Measurements from ENCODE around the gene DPH7.

DNA sequence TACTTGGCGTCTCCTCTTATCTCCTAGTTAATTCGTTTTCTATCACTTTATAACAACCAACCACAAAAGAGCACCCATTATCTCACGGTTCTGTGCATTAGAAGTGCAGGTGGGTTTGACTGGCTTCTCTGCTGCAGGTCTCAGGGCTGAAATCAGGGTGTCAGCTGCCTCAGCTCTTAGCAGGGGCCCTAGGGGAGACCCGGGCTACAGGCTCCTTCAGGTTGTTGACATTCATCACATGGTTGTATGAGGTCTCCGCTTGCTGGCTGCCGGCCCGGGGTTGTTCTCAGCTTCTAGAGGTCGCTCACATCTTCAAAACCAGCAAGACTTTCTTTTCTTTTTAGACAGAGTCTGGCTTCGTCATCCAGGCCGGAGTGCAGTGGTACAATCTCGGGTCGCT lies 14.5 kb upstream of the DPH7 start:
- TF ChIP-seq, protein P1, sequence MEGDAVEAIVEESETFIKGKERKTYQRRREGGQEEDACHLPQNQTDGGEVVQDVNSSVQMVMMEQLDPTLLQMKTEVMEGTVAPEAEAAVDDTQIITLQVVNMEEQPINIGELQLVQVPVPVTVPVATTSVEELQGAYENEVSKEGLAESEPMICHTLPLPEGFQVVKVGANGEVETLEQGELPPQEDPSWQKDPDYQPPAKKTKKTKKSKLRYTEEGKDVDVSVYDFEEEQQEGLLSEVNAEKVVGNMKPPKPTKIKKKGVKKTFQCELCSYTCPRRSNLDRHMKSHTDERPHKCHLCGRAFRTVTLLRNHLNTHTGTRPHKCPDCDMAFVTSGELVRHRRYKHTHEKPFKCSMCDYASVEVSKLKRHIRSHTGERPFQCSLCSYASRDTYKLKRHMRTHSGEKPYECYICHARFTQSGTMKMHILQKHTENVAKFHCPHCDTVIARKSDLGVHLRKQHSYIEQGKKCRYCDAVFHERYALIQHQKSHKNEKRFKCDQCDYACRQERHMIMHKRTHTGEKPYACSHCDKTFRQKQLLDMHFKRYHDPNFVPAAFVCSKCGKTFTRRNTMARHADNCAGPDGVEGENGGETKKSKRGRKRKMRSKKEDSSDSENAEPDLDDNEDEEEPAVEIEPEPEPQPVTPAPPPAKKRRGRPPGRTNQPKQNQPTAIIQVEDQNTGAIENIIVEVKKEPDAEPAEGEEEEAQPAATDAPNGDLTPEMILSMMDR (IDR thresholded peaks at IDR 0.05) = no peak
- no peak for TF ChIP-seq TCF7L2 (IDR thresholded peaks at IDR 0.05; ENCODE audit: low read depth, low read length)
- TF ChIP-seq POLR2AphosphoS5 (IDR thresholded peaks at IDR 0.05; ENCODE audit: low read depth, low read length) = no peak
- TF ChIP-seq SIN3A (IDR thresholded peaks at IDR 0.05; ENCODE audit: borderline replicate concordance, insufficient read depth, low read depth, low read length) = no peak
- TF ChIP-seq, protein P2, sequence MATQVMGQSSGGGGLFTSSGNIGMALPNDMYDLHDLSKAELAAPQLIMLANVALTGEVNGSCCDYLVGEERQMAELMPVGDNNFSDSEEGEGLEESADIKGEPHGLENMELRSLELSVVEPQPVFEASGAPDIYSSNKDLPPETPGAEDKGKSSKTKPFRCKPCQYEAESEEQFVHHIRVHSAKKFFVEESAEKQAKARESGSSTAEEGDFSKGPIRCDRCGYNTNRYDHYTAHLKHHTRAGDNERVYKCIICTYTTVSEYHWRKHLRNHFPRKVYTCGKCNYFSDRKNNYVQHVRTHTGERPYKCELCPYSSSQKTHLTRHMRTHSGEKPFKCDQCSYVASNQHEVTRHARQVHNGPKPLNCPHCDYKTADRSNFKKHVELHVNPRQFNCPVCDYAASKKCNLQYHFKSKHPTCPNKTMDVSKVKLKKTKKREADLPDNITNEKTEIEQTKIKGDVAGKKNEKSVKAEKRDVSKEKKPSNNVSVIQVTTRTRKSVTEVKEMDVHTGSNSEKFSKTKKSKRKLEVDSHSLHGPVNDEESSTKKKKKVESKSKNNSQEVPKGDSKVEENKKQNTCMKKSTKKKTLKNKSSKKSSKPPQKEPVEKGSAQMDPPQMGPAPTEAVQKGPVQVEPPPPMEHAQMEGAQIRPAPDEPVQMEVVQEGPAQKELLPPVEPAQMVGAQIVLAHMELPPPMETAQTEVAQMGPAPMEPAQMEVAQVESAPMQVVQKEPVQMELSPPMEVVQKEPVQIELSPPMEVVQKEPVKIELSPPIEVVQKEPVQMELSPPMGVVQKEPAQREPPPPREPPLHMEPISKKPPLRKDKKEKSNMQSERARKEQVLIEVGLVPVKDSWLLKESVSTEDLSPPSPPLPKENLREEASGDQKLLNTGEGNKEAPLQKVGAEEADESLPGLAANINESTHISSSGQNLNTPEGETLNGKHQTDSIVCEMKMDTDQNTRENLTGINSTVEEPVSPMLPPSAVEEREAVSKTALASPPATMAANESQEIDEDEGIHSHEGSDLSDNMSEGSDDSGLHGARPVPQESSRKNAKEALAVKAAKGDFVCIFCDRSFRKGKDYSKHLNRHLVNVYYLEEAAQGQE (IDR thresholded peaks at IDR 0.05; ENCODE audit: insufficient read depth in 1 of 2, low read depth in 2 of 2, low read length in 1 of 2) = no peak
